H9 (cell line): Measurements from ENCODE around the gene SP140. TPM values are rescaled to one million over a fixed set of nuclear protein-coding genes. Genes with fewer than 3 reads are reported as not detected.

Experiments
- DNase-seq: peaks from one replicate; pipeline ENCODE4 v3.0.0-alpha.2; 2017
- H2AFZ ChIP-seq: one replicate; pipeline ENCODE4 v1.6.1; 2013; ENCODE audit warnings: mild to moderate bottlenecking, low read length, control low read depth, moderate library complexity
- H2AK5ac ChIP-seq: 2 replicates; pipeline ENCODE4 v1.6.1; 2013; ENCODE audit warnings: low read length, control low read depth, mixed read lengths; ENCODE audit not compliant: insufficient read length
- H2BK120ac ChIP-seq: one replicate; pipeline ENCODE4 v1.6.1; 2013; ENCODE audit warnings: low read depth, mild to moderate bottlenecking, low read length, control low read depth, inconsistent platforms; ENCODE audit not compliant: poor library complexity, severe bottlenecking
- H2BK12ac ChIP-seq: 2 replicates; pipeline ENCODE4 v1.6.1; 2013; ENCODE audit warnings: low read length, control low read depth, mixed read lengths, low read depth; ENCODE audit not compliant: insufficient read length
- H2BK15ac ChIP-seq: 2 replicates; pipeline ENCODE4 v1.6.1; 2013; ENCODE audit warnings: low read depth, low read length, control low read depth
- H2BK20ac ChIP-seq: one replicate; pipeline ENCODE4 v1.6.1; 2013; ENCODE audit warnings: low read depth, mild to moderate bottlenecking, low read length, control low read depth, inconsistent platforms; ENCODE audit not compliant: poor library complexity, severe bottlenecking
- H2BK5ac ChIP-seq: 2 replicates; pipeline ENCODE4 v1.6.1; 2013; ENCODE audit warnings: low read length, control low read depth, mixed read lengths; ENCODE audit not compliant: insufficient read length
- H3K14ac ChIP-seq: 2 replicates; pipeline ENCODE4 v1.6.1; 2013; ENCODE audit warnings: low read length, control low read depth; ENCODE audit not compliant: insufficient read depth
- H3K18ac ChIP-seq: 2 replicates; pipeline ENCODE4 v1.6.1; 2013; ENCODE audit warnings: low read depth, mild to moderate bottlenecking, mixed read lengths, low read length, control low read depth; ENCODE audit not compliant: insufficient read length
- H3K23ac ChIP-seq: 2 replicates; pipeline ENCODE4 v1.6.1; 2013; ENCODE audit warnings: low read length, control low read depth, mixed read lengths, low read depth; ENCODE audit not compliant: insufficient read length
- H3K23me2 ChIP-seq: 2 replicates; pipeline ENCODE4 v1.6.1; 2013; ENCODE audit warnings: low read depth, mild to moderate bottlenecking, mixed read lengths, low read length, control low read depth; ENCODE audit not compliant: insufficient read length, poor library complexity, severe bottlenecking
- H3K27ac ChIP-seq: 2 replicates; pipeline ENCODE4 v1.5.1; 2013; ENCODE audit warnings: low read length, control low read depth, mixed read lengths, low read depth; ENCODE audit not compliant: insufficient read length
- H3K27me3 ChIP-seq: 2 replicates; pipeline ENCODE4 v1.6.1; 2013; ENCODE audit warnings: low read length, control low read depth, inconsistent platforms; ENCODE audit not compliant: insufficient read depth
- H3K4ac ChIP-seq: 2 replicates; pipeline ENCODE4 v1.6.1; 2013; ENCODE audit warnings: low read depth, mild to moderate bottlenecking, control low read depth, inconsistent platforms, low read length, moderate library complexity
- H3K4me1 ChIP-seq: 2 replicates; pipeline ENCODE4 v1.6.1; 2013; ENCODE audit warnings: low read length, control low read depth, inconsistent platforms; ENCODE audit not compliant: insufficient read depth
- H3K4me2 ChIP-seq: 2 replicates; pipeline ENCODE4 v1.6.1; 2013; ENCODE audit warnings: low read length, control low read depth, mixed read lengths; ENCODE audit not compliant: insufficient read length, insufficient read depth
- H3K56ac ChIP-seq: 2 replicates; pipeline ENCODE4 v1.6.1; 2013; ENCODE audit warnings: low read depth, mild to moderate bottlenecking, mixed read lengths, low read length, control low read depth; ENCODE audit not compliant: insufficient read length
- H3K79me1 ChIP-seq: 2 replicates; pipeline ENCODE4 v1.6.1; 2013; ENCODE audit warnings: low read depth, mild to moderate bottlenecking, moderate library complexity, low read length, control low read depth, inconsistent platforms; ENCODE audit not compliant: insufficient read depth, poor library complexity, severe bottlenecking
- H3K79me2 ChIP-seq: 2 replicates; pipeline ENCODE4 v1.6.1; 2013; ENCODE audit warnings: low read length, control low read depth, inconsistent platforms; ENCODE audit not compliant: insufficient read depth
- H3K9ac ChIP-seq: 2 replicates; pipeline ENCODE4 v1.6.1; 2013; ENCODE audit warnings: low read length, control low read depth, mixed read lengths; ENCODE audit not compliant: insufficient read length; ENCODE audit errors: extremely low read depth
- H3K9me3 ChIP-seq: one replicate; pipeline ENCODE4 v1.6.1; 2013; ENCODE audit warnings: low read depth, low read length, inconsistent platforms; ENCODE audit not compliant: control insufficient read depth
- H3T11ph ChIP-seq: one replicate; pipeline ENCODE4 v1.6.1; 2013; ENCODE audit warnings: mild to moderate bottlenecking, low read length, control low read depth, inconsistent platforms
- H4K20me1 ChIP-seq: one replicate; pipeline ENCODE4 v1.6.1; 2013; ENCODE audit not compliant: control insufficient read depth, insufficient read length, insufficient read depth
- H4K5ac ChIP-seq: 2 replicates; pipeline ENCODE4 v1.6.1; 2013; ENCODE audit warnings: low read depth, mild to moderate bottlenecking, mixed read lengths, low read length, control low read depth; ENCODE audit not compliant: insufficient read length
- H4K8ac ChIP-seq: replicated peaks from 2 replicates; pipeline ENCODE4 v1.6.1; 2013; ENCODE audit warnings: low read length, control low read depth, mixed read lengths, low read depth; ENCODE audit not compliant: insufficient read length
- H4K91ac ChIP-seq: 2 replicates; pipeline ENCODE4 v1.6.1; 2013; ENCODE audit warnings: low read depth, mild to moderate bottlenecking, moderate library complexity, mixed read lengths, low read length, control low read depth; ENCODE audit not compliant: insufficient read length
- H3K27ac Mint-ChIP-seq, 3 experiments: 2 replicates in 2 of 3; 3 replicates in 1 of 3; pipeline ENCODE4 v1.8.0; 2020 to 2021; ENCODE audit warnings: mixed read lengths in 3 of 3, mild to moderate bottlenecking in 1 of 3, moderate library complexity in 1 of 3
- H3K27me3 Mint-ChIP-seq: 2 replicates; pipeline ENCODE4 v1.8.0; 2021; ENCODE audit warnings: low read depth, mild to moderate bottlenecking, moderate library complexity, mixed read lengths
- H3K36me3 Mint-ChIP-seq, 3 experiments: 2 replicates in 2 of 3; 3 replicates in 1 of 3; pipeline ENCODE4 v1.8.0; 2020 to 2021; ENCODE audit warnings: low read depth in 3 of 3, mixed read lengths in 3 of 3; ENCODE audit not compliant: insufficient read depth in 1 of 3
- H3K4me1 Mint-ChIP-seq, 2 experiments: 2 replicates each; pipeline ENCODE4 v1.8.0; 2020; ENCODE audit warnings: mixed read lengths in 2 of 2
- H3K4me3 Mint-ChIP-seq, 2 experiments: 2 replicates in 1 of 2; 3 replicates in 1 of 2; pipeline ENCODE4 v1.8.0; 2020 to 2021; ENCODE audit warnings: mild to moderate bottlenecking in 2 of 2, mixed read lengths in 2 of 2, moderate library complexity in 1 of 2
- H3K9me3 Mint-ChIP-seq, 2 experiments: 2 replicates in 1 of 2; 3 replicates in 1 of 2; pipeline ENCODE4 v1.8.0; 2020; ENCODE audit warnings: mild to moderate bottlenecking in 2 of 2, mixed read lengths in 2 of 2, moderate library complexity in 1 of 2
- WGBS: extraction: QIAGEN DNeasy Blood & Tissue Kit; methylation state at CpG from one replicate; pipeline ENCODE4 v1.1.7; 2013; ENCODE audit warnings: missing lambda C conversion rate, low lambda C conversion rate, mixed read lengths; ENCODE audit not compliant: insufficient read length; ENCODE audit errors: extremely low coverage; 5-methylcytosine and 5-hydroxymethylcytosine counted together
- total RNA-seq: library from RNA; stranded (reverse); gene quantifications from 2 replicates; pipeline ENCODE4 v1.2.1, GENCODE V29; 2021
- TF ChIP-seq, protein P1 (sequence below): fragments of 200-600 bp; sonication (generic); conservative IDR thresholded peaks from 3 replicates; pipeline ENCODE4 v1.8.0; 2021; ENCODE audit warnings: antibody characterized with exemption, mild to moderate bottlenecking

SP140 gene
- total RNA-seq, 1 experiment from 2014 or later: 0.31 TPM

DNA sequence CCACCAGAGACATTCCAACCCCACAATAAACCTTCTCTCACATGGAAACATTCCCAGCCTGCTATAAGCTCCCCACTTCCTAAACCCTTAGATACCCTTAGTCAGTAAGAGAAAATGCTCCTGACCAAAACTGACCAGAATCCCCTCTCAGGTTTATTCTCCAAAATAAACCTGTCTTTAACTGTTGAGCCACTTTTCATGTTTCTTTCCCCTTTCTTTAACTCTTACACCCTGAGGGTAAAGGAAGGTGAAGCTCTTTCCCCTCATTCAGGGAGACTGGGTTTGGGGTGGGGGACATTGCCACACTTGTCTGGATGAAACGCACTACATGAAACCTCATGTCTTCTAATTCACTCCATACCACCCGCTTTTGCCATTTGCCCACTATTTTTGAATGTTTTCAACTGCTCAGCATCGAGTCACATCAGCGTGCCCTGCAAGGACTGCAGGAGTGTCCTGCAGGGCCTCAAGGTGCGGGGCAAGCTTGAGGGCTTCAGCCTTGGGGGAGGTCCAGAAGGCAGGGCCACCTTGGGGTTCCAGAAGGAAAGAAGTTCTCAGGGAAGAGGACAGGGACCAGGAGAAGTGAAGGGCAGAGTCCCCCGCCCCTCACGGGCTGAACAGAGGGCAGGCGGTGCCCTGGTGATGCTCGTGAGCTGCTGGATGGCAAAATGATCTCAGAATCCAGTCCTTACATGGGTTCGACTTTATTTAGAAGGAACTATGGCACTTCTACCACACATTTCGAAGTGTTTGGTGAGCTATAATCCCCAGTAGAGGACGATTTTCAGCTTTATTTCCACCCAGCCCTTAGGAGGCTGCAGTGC is 97.2 kb downstream of the SP140 start:
- Histone ChIP-seq H3K9ac (no peak overlapping the region), H2BK20ac (no peak overlapping the region), H3K79me1 (no peaks in the 10 kb centered on the region), H3K14ac (no peak overlapping the region), H3K4me2 (no peak overlapping the region), H2BK120ac (no peak overlapping the region), H4K20me1 (no peaks in the 10 kb centered on the region), H4K91ac (no peak overlapping the region), H3K18ac (no peak overlapping the region), H3K27ac (no peak overlapping the region), H2AFZ (no peak overlapping the region), H3K56ac (no peak overlapping the region), H2BK5ac (no peak overlapping the region), H3T11ph (no peak overlapping the region), H3K4ac (no peak overlapping the region), H4K5ac (no peak overlapping the region), H4K8ac (no peak overlapping the region), H2BK15ac (no peak overlapping the region), H3K79me2 (no peaks in the 10 kb centered on the region), H3K23me2 (no peaks in the 10 kb centered on the region), H3K4me1 (no peaks in the 10 kb centered on the region), H2BK12ac (no peak overlapping the region), H3K9me3 (peaks cover 14% of the 10 kb centered on the region), H2AK5ac (no peak overlapping the region), H3K27me3 (no peaks in the 10 kb centered on the region), H3K23ac (no peak overlapping the region)
- H3K4me3 Mint-ChIP-seq: no peak overlapping the region
- peaks cover 5% of the 10 kb centered on the region in 2 experiments; a peak in 2 of 4 replicates for H3K4me1 Mint-ChIP-seq
- WGBS: no CpG with 5 or more reads among the region's 12 CpGs
- no peak for DNase-seq
- TF ChIP-seq, protein P1, sequence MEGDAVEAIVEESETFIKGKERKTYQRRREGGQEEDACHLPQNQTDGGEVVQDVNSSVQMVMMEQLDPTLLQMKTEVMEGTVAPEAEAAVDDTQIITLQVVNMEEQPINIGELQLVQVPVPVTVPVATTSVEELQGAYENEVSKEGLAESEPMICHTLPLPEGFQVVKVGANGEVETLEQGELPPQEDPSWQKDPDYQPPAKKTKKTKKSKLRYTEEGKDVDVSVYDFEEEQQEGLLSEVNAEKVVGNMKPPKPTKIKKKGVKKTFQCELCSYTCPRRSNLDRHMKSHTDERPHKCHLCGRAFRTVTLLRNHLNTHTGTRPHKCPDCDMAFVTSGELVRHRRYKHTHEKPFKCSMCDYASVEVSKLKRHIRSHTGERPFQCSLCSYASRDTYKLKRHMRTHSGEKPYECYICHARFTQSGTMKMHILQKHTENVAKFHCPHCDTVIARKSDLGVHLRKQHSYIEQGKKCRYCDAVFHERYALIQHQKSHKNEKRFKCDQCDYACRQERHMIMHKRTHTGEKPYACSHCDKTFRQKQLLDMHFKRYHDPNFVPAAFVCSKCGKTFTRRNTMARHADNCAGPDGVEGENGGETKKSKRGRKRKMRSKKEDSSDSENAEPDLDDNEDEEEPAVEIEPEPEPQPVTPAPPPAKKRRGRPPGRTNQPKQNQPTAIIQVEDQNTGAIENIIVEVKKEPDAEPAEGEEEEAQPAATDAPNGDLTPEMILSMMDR: no peak
- peaks cover 22 to 25% of the 10 kb centered on the region in 2 experiments for H3K9me3 Mint-ChIP-seq
- peaks cover 10 to 16% (median 13%) of the 10 kb centered on the region in 3 experiments; a peak in 6 of 7 replicates for H3K36me3 Mint-ChIP-seq
- no peak overlapping the region for H3K27ac Mint-ChIP-seq
- H3K27me3 Mint-ChIP-seq: no peaks in the 10 kb centered on the region
